Osteoblast (primary cell): Measurements from ENCODE around the gene HSPA1A. TPM values are rescaled to one million over a fixed set of nuclear protein-coding genes. Genes with fewer than 3 reads are reported as not detected.
"Not testable (repeated sequence)": the region's sequence is repeated elsewhere in the genome, so short reads cannot be mapped to it uniquely, and the experiment has no call there.

Experiments used
- DNase-seq: peaks from one replicate; pipeline ENCODE4 v3.0.0; 2011; ENCODE audit warnings: low spot score, mixed read lengths; ENCODE audit not compliant: insufficient read length; ENCODE audit errors: missing footprints
- H2AFZ ChIP-seq: 2 replicates; pipeline ENCODE4 v1.6.0; 2011; ENCODE audit warnings: mild to moderate bottlenecking, low read length
- H3K27ac ChIP-seq: 2 replicates; pipeline ENCODE4 v1.5.1; 2011; ENCODE audit warnings: mild to moderate bottlenecking, low read depth, low read length, moderate library complexity
- H3K27me3 ChIP-seq: 2 replicates; pipeline ENCODE4 v1.6.0; 2012; ENCODE audit warnings: mild to moderate bottlenecking, control low read depth, inconsistent platforms, low read length, moderate library complexity; ENCODE audit not compliant: insufficient read depth
- H3K36me3 ChIP-seq: 2 replicates; pipeline ENCODE4 v1.5.1; 2011; ENCODE audit warnings: mild to moderate bottlenecking, low read length, control low read depth, moderate library complexity; ENCODE audit not compliant: insufficient read depth
- H3K4me1 ChIP-seq: 2 replicates; pipeline ENCODE4 v1.5.1; 2011; ENCODE audit warnings: mild to moderate bottlenecking, low read length, control low read depth, moderate library complexity; ENCODE audit not compliant: insufficient read depth
- H3K4me2 ChIP-seq: 2 replicates; pipeline ENCODE4 v1.6.0; 2011; ENCODE audit warnings: mild to moderate bottlenecking, low read length; ENCODE audit not compliant: insufficient read depth
- H3K4me3 ChIP-seq: fragments of 200-600 bp; sonication (generic); 3 replicates; pipeline ENCODE4 v1.5.1; 2012; ENCODE audit warnings: mild to moderate bottlenecking, low read length, inconsistent platforms; ENCODE audit not compliant: insufficient read depth
- H3K79me2 ChIP-seq: 2 replicates; pipeline ENCODE4 v1.6.0; 2012; ENCODE audit warnings: mild to moderate bottlenecking, low read length, control low read depth, inconsistent platforms; ENCODE audit not compliant: insufficient read depth
- H3K9me3 ChIP-seq: 2 replicates; pipeline ENCODE4 v1.5.1; 2011; ENCODE audit warnings: low read depth, low read length, control low read depth
- H4K20me1 ChIP-seq: 2 replicates; pipeline ENCODE4 v1.6.0; 2012; ENCODE audit warnings: mild to moderate bottlenecking, low read length, control low read depth; ENCODE audit not compliant: insufficient read depth
- total RNA-seq: library from RNA; depleted of rRNA; stranded (reverse); fragments of >200 nt; gene quantifications from 2 replicates; pipeline ENCODE4 v1.2.3, GENCODE V29; 2012
- TF ChIP-seq, protein P1 (sequence below): IDR thresholded peaks from 2 replicates; pipeline ENCODE4 v1.5.1; 2011; ENCODE audit warnings: mild to moderate bottlenecking, low read depth, low read length, moderate library complexity; ENCODE audit errors: extremely low read depth

The HSPA1A gene
- total RNA-seq, 1 donor: 36.9 TPM

DNA sequence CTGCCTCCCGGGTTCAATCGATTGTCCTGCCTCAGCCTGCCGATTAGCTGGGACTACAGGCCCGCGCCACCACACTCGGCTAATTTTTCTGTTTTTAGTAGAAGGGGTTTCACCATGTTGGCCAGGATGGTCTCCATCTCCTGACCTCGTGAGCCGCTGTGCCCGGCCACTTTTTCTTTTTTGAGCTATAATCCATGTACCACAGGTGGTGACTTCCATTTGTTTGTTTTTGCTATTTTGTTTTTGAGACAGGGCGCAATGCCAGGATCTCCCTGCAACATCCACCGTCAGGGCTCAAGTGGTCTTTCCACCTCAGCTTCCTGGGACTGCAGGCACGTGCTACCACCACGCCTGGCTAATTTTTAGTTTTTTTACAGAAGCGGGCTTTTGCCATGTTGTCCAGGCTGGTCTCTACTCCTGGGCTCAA lies 20.7 kb downstream of the HSPA1A start:
- TF ChIP-seq, protein P1, sequence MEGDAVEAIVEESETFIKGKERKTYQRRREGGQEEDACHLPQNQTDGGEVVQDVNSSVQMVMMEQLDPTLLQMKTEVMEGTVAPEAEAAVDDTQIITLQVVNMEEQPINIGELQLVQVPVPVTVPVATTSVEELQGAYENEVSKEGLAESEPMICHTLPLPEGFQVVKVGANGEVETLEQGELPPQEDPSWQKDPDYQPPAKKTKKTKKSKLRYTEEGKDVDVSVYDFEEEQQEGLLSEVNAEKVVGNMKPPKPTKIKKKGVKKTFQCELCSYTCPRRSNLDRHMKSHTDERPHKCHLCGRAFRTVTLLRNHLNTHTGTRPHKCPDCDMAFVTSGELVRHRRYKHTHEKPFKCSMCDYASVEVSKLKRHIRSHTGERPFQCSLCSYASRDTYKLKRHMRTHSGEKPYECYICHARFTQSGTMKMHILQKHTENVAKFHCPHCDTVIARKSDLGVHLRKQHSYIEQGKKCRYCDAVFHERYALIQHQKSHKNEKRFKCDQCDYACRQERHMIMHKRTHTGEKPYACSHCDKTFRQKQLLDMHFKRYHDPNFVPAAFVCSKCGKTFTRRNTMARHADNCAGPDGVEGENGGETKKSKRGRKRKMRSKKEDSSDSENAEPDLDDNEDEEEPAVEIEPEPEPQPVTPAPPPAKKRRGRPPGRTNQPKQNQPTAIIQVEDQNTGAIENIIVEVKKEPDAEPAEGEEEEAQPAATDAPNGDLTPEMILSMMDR: no peak
- Histone ChIP-seq H3K4me3 (peak overlapping the region; percentile 91), H3K27ac (peak overlapping the region; percentile 100), H3K79me2 (peaks cover 47% of the 10 kb centered on the region), H3K36me3 (peaks cover 50% of the 10 kb centered on the region), H3K27me3 (no peaks in the 10 kb centered on the region), H3K4me1 (peaks cover 34% of the 10 kb centered on the region), H2AFZ (no peak overlapping the region), H3K9me3 (no peaks in the 10 kb centered on the region), H3K4me2 (peak overlapping the region; percentile 99), H4K20me1 (peaks cover 48% of the 10 kb centered on the region)
- DNase-seq: peak; percentile 25

DNA sequence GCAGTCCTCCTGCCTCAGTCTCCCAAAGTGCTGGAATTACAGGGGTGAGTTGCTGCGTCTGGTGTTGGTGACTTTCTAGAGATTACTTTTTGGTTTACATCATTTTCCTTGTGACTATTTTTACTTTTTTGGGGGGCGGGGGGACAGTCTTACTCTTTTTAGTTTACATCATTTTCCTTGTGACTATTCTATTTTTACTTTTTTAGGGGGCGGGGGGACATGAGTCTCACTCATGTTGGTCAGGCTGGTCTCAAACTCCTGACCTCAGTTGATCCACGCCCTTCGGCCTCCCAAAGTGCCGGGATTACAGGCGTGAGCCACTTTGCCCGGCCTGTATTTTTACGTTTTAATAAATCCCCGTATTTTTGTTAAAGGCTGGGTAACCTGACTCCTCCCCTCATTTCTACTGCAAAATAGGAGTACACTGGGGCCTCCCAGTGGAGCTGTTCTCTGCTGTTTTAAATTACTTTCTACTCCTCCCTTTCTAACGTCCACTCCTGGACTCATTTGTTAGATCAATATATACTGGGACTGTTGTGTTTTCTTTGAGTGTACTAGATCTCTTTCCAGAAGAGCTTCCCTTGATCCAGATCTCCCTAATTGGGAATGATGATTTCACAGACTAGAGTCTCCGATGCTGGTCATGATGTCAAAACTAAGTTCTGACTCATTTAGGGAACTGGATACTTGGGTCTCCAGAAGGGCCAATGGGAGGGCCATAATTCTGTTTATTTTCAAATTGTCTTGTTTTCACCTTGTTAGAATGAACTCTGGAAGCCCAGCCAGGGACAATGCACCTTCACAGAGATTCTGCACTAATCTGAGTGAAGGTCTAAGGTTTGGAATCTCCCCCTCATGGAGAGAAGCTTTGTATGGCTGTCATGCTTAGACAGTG lies 21.4 kb downstream of the HSPA1A start:
- H3K9me3 ChIP-seq: no peaks in the 10 kb centered on the region
- H3K36me3 ChIP-seq: peaks cover 50% of the 10 kb centered on the region
- H3K4me3 ChIP-seq: peak overlapping the region; percentile 91
- peaks cover 48% of the 10 kb centered on the region for H4K20me1 ChIP-seq
- H3K4me1 ChIP-seq: peaks cover 34% of the 10 kb centered on the region
- no peak overlapping the region for H2AFZ ChIP-seq
- peak overlapping the region; percentile 99 for H3K4me2 ChIP-seq
- H3K27ac ChIP-seq: peak overlapping the region; percentile 100
- TF ChIP-seq, protein P1: peak; percentile 18
- peaks cover 41% of the 10 kb centered on the region for H3K79me2 ChIP-seq
- H3K27me3 ChIP-seq: no peaks in the 10 kb centered on the region
- DNase-seq: peak; percentile 90

GRCh38 chr6:31837369-31838113 lies 22.2 kb downstream of the HSPA1A start:
- no peaks in the 10 kb centered on the region for H3K9me3 ChIP-seq
- H3K4me3 ChIP-seq: peak overlapping the region; percentile 91
- H4K20me1 ChIP-seq: peaks cover 48% of the 10 kb centered on the region
- peaks cover 40% of the 10 kb centered on the region for H3K79me2 ChIP-seq
- H3K27ac ChIP-seq: peak overlapping the region; percentile 100
- peak overlapping the region; percentile 99 for H3K4me2 ChIP-seq
- H3K27me3 ChIP-seq: no peaks in the 10 kb centered on the region
- peaks cover 50% of the 10 kb centered on the region for H3K36me3 ChIP-seq
- H2AFZ ChIP-seq: no peak overlapping the region
- peak; percentile 58 for DNase-seq
- H3K4me1 ChIP-seq: peaks cover 34% of the 10 kb centered on the region
- TF ChIP-seq, protein P1: no peak

GRCh38 chr6:31838114-31838553 lies 22.8 kb downstream of the HSPA1A start:
- H3K27ac ChIP-seq, H3K27me3 ChIP-seq, DNase-seq, H2AFZ ChIP-seq, H3K9me3 ChIP-seq: not testable (repeated sequence)
- H3K4me3 ChIP-seq: peak overlapping the region; percentile 91
- peaks cover 50% of the 10 kb centered on the region for H3K36me3 ChIP-seq
- peaks cover 34% of the 10 kb centered on the region for H3K4me1 ChIP-seq
- peaks cover 48% of the 10 kb centered on the region for H4K20me1 ChIP-seq
- peak overlapping the region; percentile 99 for H3K4me2 ChIP-seq
- peaks cover 40% of the 10 kb centered on the region for H3K79me2 ChIP-seq
